ENCODE results near the gene QKI.

DNA sequence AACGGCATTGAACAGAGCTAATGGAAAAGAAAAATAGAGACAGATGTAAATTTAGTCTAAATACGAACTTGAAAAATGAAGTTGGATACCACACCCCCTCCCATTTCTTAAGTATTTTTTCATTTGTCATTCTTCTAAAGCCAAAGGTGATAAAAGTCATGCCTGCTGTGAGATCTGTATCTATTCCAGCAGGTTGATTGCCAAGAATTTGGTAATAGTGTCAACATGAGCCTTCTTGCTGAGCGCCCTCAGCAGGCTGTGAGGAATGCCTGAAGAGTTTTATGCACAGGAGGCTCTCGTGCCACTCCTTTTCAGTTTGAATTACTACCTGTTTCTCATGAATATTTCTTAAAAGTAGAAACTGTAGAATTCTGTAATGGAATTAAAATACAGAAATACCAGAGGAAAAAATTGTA is 165.4 kb downstream of the QKI start:
- TF ChIP-seq, protein P1, sequence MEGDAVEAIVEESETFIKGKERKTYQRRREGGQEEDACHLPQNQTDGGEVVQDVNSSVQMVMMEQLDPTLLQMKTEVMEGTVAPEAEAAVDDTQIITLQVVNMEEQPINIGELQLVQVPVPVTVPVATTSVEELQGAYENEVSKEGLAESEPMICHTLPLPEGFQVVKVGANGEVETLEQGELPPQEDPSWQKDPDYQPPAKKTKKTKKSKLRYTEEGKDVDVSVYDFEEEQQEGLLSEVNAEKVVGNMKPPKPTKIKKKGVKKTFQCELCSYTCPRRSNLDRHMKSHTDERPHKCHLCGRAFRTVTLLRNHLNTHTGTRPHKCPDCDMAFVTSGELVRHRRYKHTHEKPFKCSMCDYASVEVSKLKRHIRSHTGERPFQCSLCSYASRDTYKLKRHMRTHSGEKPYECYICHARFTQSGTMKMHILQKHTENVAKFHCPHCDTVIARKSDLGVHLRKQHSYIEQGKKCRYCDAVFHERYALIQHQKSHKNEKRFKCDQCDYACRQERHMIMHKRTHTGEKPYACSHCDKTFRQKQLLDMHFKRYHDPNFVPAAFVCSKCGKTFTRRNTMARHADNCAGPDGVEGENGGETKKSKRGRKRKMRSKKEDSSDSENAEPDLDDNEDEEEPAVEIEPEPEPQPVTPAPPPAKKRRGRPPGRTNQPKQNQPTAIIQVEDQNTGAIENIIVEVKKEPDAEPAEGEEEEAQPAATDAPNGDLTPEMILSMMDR (conservative IDR thresholded peaks at IDR 0.05; ENCODE audit: low read length) = no peak
- TF ChIP-seq EZH2phosphoT487 (IDR thresholded peaks at IDR 0.05; ENCODE audit: borderline replicate concordance) = no peak
